CD14-positive monocyte (primary cell): ENCODE results near the gene CTNNA3. TPM values are rescaled to one million over a fixed set of nuclear protein-coding genes. Genes with fewer than 3 reads are reported as not detected.

Experiments used
- DNase-seq, 3 donors: peaks; one replicate each; pipeline ENCODE4 v3.0.0-alpha.2; 2011 to 2022
- H2AFZ ChIP-seq: 2 replicates; pipeline ENCODE4 v1.6.0; 2012; ENCODE audit warnings: mild to moderate bottlenecking, low read depth, low read length, inconsistent platforms; ENCODE audit not compliant: insufficient read depth, poor library complexity, severe bottlenecking
- H3K27ac ChIP-seq, 2 donors: 1 replicate in 1 of 2; 2 replicates in 1 of 2; pipeline ENCODE4 v1.5.1; 2012 to 2013; ENCODE audit warnings: low read length in 2 of 2, control low read depth in 1 of 2, inconsistent platforms in 1 of 2, low read depth in 1 of 2, mild to moderate bottlenecking in 1 of 2
- H3K27me3 ChIP-seq, 2 donors: one replicate each; pipeline versions ENCODE4 v1.6.0 to v1.6.1; 2011 to 2013; ENCODE audit warnings: low read length in 2 of 2; ENCODE audit not compliant: control insufficient read depth in 2 of 2, insufficient read depth in 2 of 2
- H3K36me3 ChIP-seq, 2 donors: replicated peaks in 1 of 2; 1 replicate in 1 of 2; 2 replicates in 1 of 2; pipeline versions ENCODE4 v1.5.1 to v1.6.1; 2012 to 2013; ENCODE audit warnings: low read length in 2 of 2, control low read depth in 1 of 2, inconsistent platforms in 1 of 2, mild to moderate bottlenecking in 1 of 2; ENCODE audit not compliant: insufficient read depth in 2 of 2, control insufficient read depth in 1 of 2
- H3K4me1 ChIP-seq, 2 donors: 1 replicate in 1 of 2; 2 replicates in 1 of 2; pipeline versions ENCODE4 v1.5.1 to v1.6.1; 2012 to 2013; ENCODE audit warnings: low read length in 2 of 2, control low read depth in 1 of 2, inconsistent platforms in 1 of 2, mild to moderate bottlenecking in 1 of 2, moderate library complexity in 1 of 2; ENCODE audit not compliant: insufficient read depth in 2 of 2, control insufficient read depth in 1 of 2
- H3K4me2 ChIP-seq: replicated peaks from 2 replicates; pipeline ENCODE3; 2012; ENCODE audit warnings: low read length, moderate library complexity, mild to moderate bottlenecking; ENCODE audit not compliant: poor library complexity, severe bottlenecking; ENCODE audit errors: extremely low read depth
- H3K4me3 ChIP-seq, 3 experiments: fragments of 200-600 bp in 1 of 3; sonication (generic) in 1 of 3; replicated peaks in 1 of 3; 1 replicate in 2 of 3; 2 replicates in 1 of 3; pipeline ENCODE4 v1.5.1; 2011 to 2013; ENCODE audit warnings: low read length in 3 of 3, mild to moderate bottlenecking in 3 of 3, control low read depth in 2 of 3, low read depth in 2 of 3, inconsistent platforms in 1 of 3, moderate library complexity in 1 of 3
- H3K79me2 ChIP-seq: 2 replicates; pipeline ENCODE4 v1.6.0; 2012; ENCODE audit warnings: mild to moderate bottlenecking, control low read depth, inconsistent platforms, low read length, moderate library complexity; ENCODE audit not compliant: insufficient read depth
- H3K9ac ChIP-seq: 2 replicates; pipeline ENCODE4 v1.6.0; 2017; ENCODE audit warnings: low read length, mild to moderate bottlenecking; ENCODE audit not compliant: insufficient read depth, poor library complexity, severe bottlenecking
- H3K9me3 ChIP-seq, 2 donors: replicated peaks in 1 of 2; 1 replicate in 1 of 2; 2 replicates in 1 of 2; pipeline versions ENCODE4 v1.5.1 to v1.6.1; 2012 to 2013; ENCODE audit warnings: low read length in 2 of 2, control low read depth in 1 of 2; ENCODE audit not compliant: control insufficient read depth in 1 of 2, insufficient read depth in 1 of 2
- H4K20me1 ChIP-seq: 2 replicates; pipeline ENCODE4 v1.6.0; 2012; ENCODE audit warnings: mild to moderate bottlenecking, low read length, control low read depth, moderate library complexity; ENCODE audit not compliant: insufficient read depth
- H3K27ac Mint-ChIP-seq, 7 donors: one replicate each; pipeline ENCODE4 v1.8.0; 2020; ENCODE audit warnings: mild to moderate bottlenecking in 7 of 7, mixed read lengths in 7 of 7, moderate library complexity in 6 of 7, inconsistent platforms in 2 of 7
- H3K27me3 Mint-ChIP-seq, 3 donors: one replicate each; pipeline ENCODE4 v1.8.0; 2021 to 2022; ENCODE audit warnings: low read depth in 3 of 3, mild to moderate bottlenecking in 3 of 3, mixed read lengths in 3 of 3, moderate library complexity in 3 of 3, inconsistent platforms in 1 of 3
- H3K36me3 Mint-ChIP-seq, 2 donors: one replicate each; pipeline ENCODE4 v1.8.0; 2020; ENCODE audit warnings: mixed read lengths in 2 of 2, inconsistent platforms in 1 of 2, mild to moderate bottlenecking in 1 of 2
- H3K4me1 Mint-ChIP-seq: one replicate; pipeline ENCODE4 v1.8.0; 2020; ENCODE audit warnings: mild to moderate bottlenecking, mixed read lengths
- H3K4me3 Mint-ChIP-seq, 2 donors: one replicate each; pipeline ENCODE4 v1.8.0; 2020; ENCODE audit warnings: mild to moderate bottlenecking in 2 of 2, mixed read lengths in 2 of 2, moderate library complexity in 1 of 2
- H3K9me3 Mint-ChIP-seq, 7 donors: one replicate each; pipeline ENCODE4 v1.8.0; 2020 to 2022; ENCODE audit warnings: mixed read lengths in 7 of 7, mild to moderate bottlenecking in 6 of 7, moderate library complexity in 6 of 7, inconsistent platforms in 2 of 7
- CTCF ChIP-seq: fragments of 200-600 bp; IDR thresholded peaks from one replicate; pipeline ENCODE4 v1.8.0; 2022; ENCODE audit warnings: antibody characterized with exemption, mild to moderate bottlenecking
- WGBS: methylation state at CpG from one replicate; pipeline ENCODE4 v1.1.5; 2013; ENCODE audit warnings: missing lambda C conversion rate; ENCODE audit not compliant: insufficient coverage; 5-methylcytosine and 5-hydroxymethylcytosine counted together
- intact Hi-C, 2 donors: fragments of 100-400 bp; cut with micrococcal nuclease; formaldehyde crosslinking; loops; one replicate each; pipeline versions ENCODE4 v1.15.0 to v1.15.1; 2023
- polyA plus RNA-seq, 3 donors: library from polyadenylated mRNA; depleted of rRNA in 1 of 3; unstranded in 2 of 3; stranded (reverse) in 1 of 3; fragments of 300-500 nt in 2 of 3; fragments of >200 nt in 1 of 3; fragmentation: Illumina TruSeq in 2 of 3; gene quantifications; 1 replicate in 2 of 3; 2 replicates in 1 of 3; pipeline ENCODE4 v1.2.3, GENCODE V29; 2012 to 2021

CTNNA3 gene
- polyA plus RNA-seq, 3 donors = not detected

- no peak for DNase-seq
- no peak overlapping the region for H3K27ac ChIP-seq
- Mint-ChIP-seq H3K4me3 (no peak overlapping the region), H3K27ac (no peak overlapping the region), H3K4me1 (no peaks in the 10 kb centered on the region), H3K27me3 (peaks cover 0 to 1% (median 0%) of the 10 kb centered on the region in 3 donors), H3K36me3 (no peaks in the 10 kb centered on the region), H3K9me3 (peaks cover 0 to 4% (median 0%) of the 10 kb centered on the region in 7 donors)
- no peaks in the 10 kb centered on the region for H3K27me3 ChIP-seq
- no peak for TF ChIP-seq CTCF
- no peaks in the 10 kb centered on the region for H3K79me2 ChIP-seq
- H3K9me3 ChIP-seq = no peaks in the 10 kb centered on the region
- intact Hi-C loops = no loop called here
- H3K9ac ChIP-seq = no peak overlapping the region
- WGBS = 88% methylated on average over 2 of the region's 2 CpGs
- H4K20me1 ChIP-seq = no peaks in the 10 kb centered on the region
- no peak overlapping the region for H3K4me2 ChIP-seq
- no peaks in the 10 kb centered on the region for H3K4me1 ChIP-seq
- H3K36me3 ChIP-seq = no peaks in the 10 kb centered on the region
- H2AFZ ChIP-seq = no peak overlapping the region
- no peak overlapping the region for H3K4me3 ChIP-seq
These were observed 737.5 kb downstream of the CTNNA3 start for GRCh38 chr10:66958466-66958865.

- no peak overlapping the region for H3K4me3 Mint-ChIP-seq
- Histone ChIP-seq H3K27me3 (no peaks in the 10 kb centered on the region), H4K20me1 (no peaks in the 10 kb centered on the region), H2AFZ (no peak overlapping the region), H3K4me2 (no peak overlapping the region), H3K9ac (no peak overlapping the region), H3K4me1 (no peaks in the 10 kb centered on the region), H3K9me3 (no peaks in the 10 kb centered on the region), H3K27ac (no peak overlapping the region), H3K4me3 (no peak overlapping the region), H3K79me2 (no peaks in the 10 kb centered on the region), H3K36me3 (no peaks in the 10 kb centered on the region)
- DNase-seq = no peak
- no peaks in the 10 kb centered on the region for H3K4me1 Mint-ChIP-seq
- TF ChIP-seq CTCF = no peak
- no peaks in the 10 kb centered on the region for H3K36me3 Mint-ChIP-seq
- no peak overlapping the region for H3K27ac Mint-ChIP-seq
- intact Hi-C loops = no loop called here
- 88% methylated on average over 1 of the region's 2 CpGs for WGBS
- H3K9me3 Mint-ChIP-seq = no peaks in the 10 kb centered on the region
- no peaks in the 10 kb centered on the region for H3K27me3 Mint-ChIP-seq
These were observed 744.1 kb downstream of the CTNNA3 start for GRCh38 chr10:66951896-66952295.
